ENCODE measurements around the gene DPH6. TPM values are rescaled to one million over a fixed set of nuclear protein-coding genes. Genes with fewer than 3 reads are reported as not detected.
"Not testable (repeated sequence)": the region's sequence is repeated elsewhere in the genome, so short reads cannot be mapped to it uniquely, and the experiment has no call there.

Gene DPH6
- total RNA-seq, 1 donor from 2014 or later, result 10.7 TPM

DNA sequence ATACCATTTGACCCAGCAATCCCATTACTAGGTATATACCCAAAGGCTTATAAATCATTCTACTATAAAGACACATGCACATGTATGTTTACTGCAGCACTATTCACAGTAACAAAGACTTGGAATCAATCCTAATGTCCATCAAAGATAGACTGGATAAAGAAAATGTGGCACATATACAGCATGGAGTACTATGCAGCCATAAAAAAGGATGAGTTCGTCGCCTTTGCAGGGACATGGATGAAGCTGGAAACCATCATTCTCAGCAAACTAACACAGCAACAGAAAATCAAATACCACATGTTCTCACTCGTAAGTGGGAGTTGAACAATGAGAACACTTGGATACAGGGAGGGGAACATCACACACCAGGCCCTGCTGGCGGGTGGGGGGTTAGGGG is 104.7 kb downstream of the DPH6 start:
- intact Hi-C loops (cut with micrococcal nuclease); DNase-seq (ENCODE audit: low spot score); H3K27ac Mint-ChIP-seq; H3K36me3 Mint-ChIP-seq (ENCODE audit: low read depth); H3K4me3 Mint-ChIP-seq; H3K27me3 Mint-ChIP-seq (ENCODE audit: insufficient read depth); H3K9me3 Mint-ChIP-seq; H3K4me1 Mint-ChIP-seq (ENCODE audit: low read depth): not testable (repeated sequence)

DNA sequence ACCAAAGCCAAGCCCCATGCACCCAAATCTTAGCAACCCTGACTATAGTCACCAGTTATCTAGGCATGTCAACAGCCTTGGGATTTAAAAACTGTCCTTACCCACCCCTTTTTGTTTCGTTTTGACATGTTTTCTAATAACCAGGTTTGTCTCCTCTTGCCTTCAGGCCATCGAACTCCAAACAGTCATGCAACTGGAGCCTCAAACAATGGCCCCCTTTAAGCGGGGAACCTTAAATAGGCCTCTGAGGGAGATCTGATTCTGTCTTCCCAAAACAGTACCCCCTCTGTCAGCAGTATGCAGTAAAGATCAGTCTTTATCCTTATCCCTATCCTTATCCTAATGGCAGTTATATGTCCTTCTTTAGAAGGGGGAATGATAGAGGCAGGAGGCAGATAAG is 105.7 kb downstream of the DPH6 start:
- H3K36me3 Mint-ChIP-seq (ENCODE audit: low read depth), result no peaks in the 10 kb centered on the region
- intact Hi-C loops (cut with micrococcal nuclease), result no loop called here
- no peak overlapping the region for H3K27ac Mint-ChIP-seq
- H3K4me1 Mint-ChIP-seq (ENCODE audit: low read depth), result no peaks in the 10 kb centered on the region
- no peak overlapping the region for H3K4me3 Mint-ChIP-seq
- DNase-seq (ENCODE audit: low spot score), result no peak
- no peaks in the 10 kb centered on the region for H3K27me3 Mint-ChIP-seq (ENCODE audit: insufficient read depth)
- H3K9me3 Mint-ChIP-seq, result peaks cover 4% of the 10 kb centered on the region

DNA sequence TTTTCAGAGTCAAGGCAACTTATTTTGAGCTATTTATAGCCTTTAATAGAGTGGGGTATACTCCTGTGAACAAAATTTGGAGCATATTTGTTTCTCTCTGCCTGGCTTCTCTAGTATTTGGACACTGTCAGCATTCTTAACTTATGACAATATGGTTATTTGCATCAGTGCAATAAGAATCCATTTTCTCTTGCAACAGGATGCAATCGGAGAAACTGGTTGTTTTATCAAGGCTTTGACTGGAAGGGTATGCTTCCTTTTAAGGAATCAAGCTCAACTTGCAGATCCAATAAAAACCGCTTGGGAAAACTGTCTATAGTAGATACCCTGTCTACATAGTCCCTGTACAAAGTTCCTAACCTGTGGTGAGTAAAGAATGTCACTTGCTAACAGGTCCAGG is 106.7 kb downstream of the DPH6 start:
- Mint-ChIP-seq H3K27me3 (ENCODE audit: insufficient read depth) (no peaks in the 10 kb centered on the region), H3K36me3 (ENCODE audit: low read depth) (no peaks in the 10 kb centered on the region), H3K4me3 (no peak overlapping the region), H3K4me1 (ENCODE audit: low read depth) (no peaks in the 10 kb centered on the region), H3K27ac (no peak overlapping the region), H3K9me3 (peaks cover 4% of the 10 kb centered on the region)
- no peak for DNase-seq (ENCODE audit: low spot score)
- intact Hi-C loops (cut with micrococcal nuclease), result no loop called here

DNA sequence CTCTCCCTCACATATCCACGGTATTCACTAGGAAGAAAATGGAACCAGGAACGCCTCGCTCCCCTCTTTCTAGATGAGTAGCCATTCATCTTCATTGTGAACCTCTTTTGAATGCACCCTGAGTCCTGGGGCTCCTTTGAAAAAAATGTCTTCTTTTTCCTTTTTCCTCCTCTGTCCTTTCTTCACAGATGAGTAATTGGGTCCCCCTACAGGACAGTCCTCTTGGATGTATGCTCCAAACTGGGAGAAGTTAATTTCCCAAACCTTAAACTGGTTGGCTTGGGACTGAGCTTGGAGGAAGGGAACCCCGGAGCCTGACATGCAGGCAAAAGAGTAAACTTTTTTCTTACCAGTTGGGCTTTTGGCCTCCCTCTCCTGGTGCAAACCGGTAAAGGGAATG is 108.8 kb downstream of the DPH6 start:
- Mint-ChIP-seq H3K27me3 (ENCODE audit: insufficient read depth) (no peaks in the 10 kb centered on the region), H3K4me3 (no peak overlapping the region), H3K27ac (no peak overlapping the region), H3K36me3 (ENCODE audit: low read depth) (no peaks in the 10 kb centered on the region), H3K4me1 (ENCODE audit: low read depth) (no peaks in the 10 kb centered on the region), H3K9me3 (peaks cover 4% of the 10 kb centered on the region)
- DNase-seq (ENCODE audit: low spot score), result no peak
- intact Hi-C loops (cut with micrococcal nuclease), result no loop called here

DNA sequence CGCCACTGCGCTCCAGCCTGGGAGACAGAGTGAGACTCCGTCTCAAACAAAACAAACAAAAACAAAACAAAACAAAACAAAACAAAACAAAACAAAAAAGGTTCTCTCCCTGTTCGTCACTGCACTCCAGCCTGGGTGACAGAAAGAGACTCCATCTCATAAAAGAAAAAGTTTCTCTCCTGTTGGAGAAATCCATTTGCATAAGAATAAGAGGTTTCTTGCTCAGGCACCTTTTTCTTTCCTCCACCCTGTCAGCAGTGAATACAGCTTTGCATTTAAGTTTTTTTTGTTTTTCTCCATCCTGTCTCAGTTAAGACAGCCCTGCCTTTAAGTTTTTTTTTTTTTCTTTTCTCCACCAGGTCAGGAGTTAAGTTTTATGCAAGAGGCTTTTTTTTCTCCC is 109.5 kb downstream of the DPH6 start:
- no peak for DNase-seq (ENCODE audit: low spot score)
- H3K36me3 Mint-ChIP-seq (ENCODE audit: low read depth), result no peaks in the 10 kb centered on the region
- H3K4me3 Mint-ChIP-seq, result no peak overlapping the region
- no peak overlapping the region for H3K27ac Mint-ChIP-seq
- intact Hi-C loops (cut with micrococcal nuclease), result no loop called here
- no peaks in the 10 kb centered on the region for H3K27me3 Mint-ChIP-seq (ENCODE audit: insufficient read depth)
- peaks cover 4% of the 10 kb centered on the region for H3K9me3 Mint-ChIP-seq
- no peaks in the 10 kb centered on the region for H3K4me1 Mint-ChIP-seq (ENCODE audit: low read depth)

DNA sequence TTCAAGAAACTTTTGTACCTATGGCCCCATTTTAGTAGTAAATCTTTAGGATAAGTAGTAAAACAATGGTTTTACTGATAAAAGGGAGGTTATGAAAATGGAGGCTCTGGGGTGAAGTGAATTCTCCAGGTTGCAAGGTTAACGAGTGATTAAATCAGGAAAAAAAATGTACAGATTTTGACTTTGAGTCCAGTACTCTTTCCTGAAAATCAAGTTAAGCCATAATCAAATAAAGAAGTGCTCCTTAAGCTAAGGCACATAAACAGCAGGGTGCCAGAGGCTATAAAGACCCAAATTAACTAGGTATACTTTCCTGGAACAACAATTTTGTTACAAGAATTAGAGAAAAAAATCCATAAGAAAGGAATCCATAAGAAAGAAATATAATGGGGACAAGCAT is 114.7 kb downstream of the DPH6 start:
- Mint-ChIP-seq H3K9me3 (no peaks in the 10 kb centered on the region), H3K27me3 (ENCODE audit: insufficient read depth) (no peaks in the 10 kb centered on the region), H3K36me3 (ENCODE audit: low read depth) (no peaks in the 10 kb centered on the region), H3K4me1 (ENCODE audit: low read depth) (no peaks in the 10 kb centered on the region), H3K27ac (no peak overlapping the region), H3K4me3 (no peak overlapping the region)
- intact Hi-C loops (cut with micrococcal nuclease), result no loop called here
- DNase-seq (ENCODE audit: low spot score), result no peak

DNA sequence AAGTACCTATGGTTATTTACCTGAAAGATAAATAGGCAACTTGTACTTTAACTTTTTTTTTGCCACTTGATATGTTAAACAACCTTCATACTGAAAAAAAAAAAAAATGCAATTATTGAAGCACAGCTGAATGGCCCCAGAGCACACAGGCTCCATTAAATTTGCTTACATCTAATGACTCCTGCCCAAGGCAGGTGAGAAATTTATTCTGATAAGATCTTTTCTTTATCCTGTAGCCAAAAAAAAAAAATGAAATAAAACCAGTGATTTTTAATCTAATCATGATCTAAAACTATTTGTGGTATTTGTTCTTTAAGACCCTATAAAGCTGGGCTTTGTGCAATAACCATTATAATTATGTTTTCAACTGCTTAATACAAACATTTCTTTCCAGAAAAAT is 115.7 kb downstream of the DPH6 start:
- intact Hi-C loops (cut with micrococcal nuclease), result no loop called here
- H3K27me3 Mint-ChIP-seq (ENCODE audit: insufficient read depth), result no peaks in the 10 kb centered on the region
- no peak for DNase-seq (ENCODE audit: low spot score)
- H3K9me3 Mint-ChIP-seq, result no peaks in the 10 kb centered on the region
- no peak overlapping the region for H3K27ac Mint-ChIP-seq
- no peaks in the 10 kb centered on the region for H3K4me1 Mint-ChIP-seq (ENCODE audit: low read depth)
- no peaks in the 10 kb centered on the region for H3K36me3 Mint-ChIP-seq (ENCODE audit: low read depth)
- H3K4me3 Mint-ChIP-seq, result no peak overlapping the region

DNA sequence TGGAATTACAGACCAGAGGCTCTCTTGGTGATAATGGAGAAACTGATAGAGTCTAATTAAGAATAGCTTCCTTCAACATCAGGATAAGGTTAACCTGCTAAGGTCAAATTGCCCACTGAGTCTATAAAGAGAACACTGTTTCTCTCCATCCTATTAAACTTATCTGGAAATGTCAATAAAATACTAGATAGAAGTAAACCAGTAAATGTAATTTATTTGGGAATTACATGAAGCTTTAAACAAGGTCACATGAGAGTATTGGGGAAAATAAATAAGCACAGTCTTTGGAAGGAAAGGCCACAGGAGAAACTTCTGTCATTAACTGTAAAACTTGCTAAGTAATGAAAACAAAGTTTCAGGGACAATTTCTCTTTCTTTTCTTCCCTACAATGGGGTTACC is 118.5 kb downstream of the DPH6 start:
- Mint-ChIP-seq H3K4me1 (ENCODE audit: low read depth) (no peaks in the 10 kb centered on the region), H3K36me3 (ENCODE audit: low read depth) (no peaks in the 10 kb centered on the region), H3K27ac (no peak overlapping the region), H3K27me3 (ENCODE audit: insufficient read depth) (no peaks in the 10 kb centered on the region), H3K9me3 (peaks cover 5% of the 10 kb centered on the region), H3K4me3 (no peak overlapping the region)
- intact Hi-C loops (cut with micrococcal nuclease), result loop anchor here (10.0 kb wide), 1 partner anchor 63 kb away; no protein-coding TSS in a partner anchor
- DNase-seq (ENCODE audit: low spot score), result no peak

DNA sequence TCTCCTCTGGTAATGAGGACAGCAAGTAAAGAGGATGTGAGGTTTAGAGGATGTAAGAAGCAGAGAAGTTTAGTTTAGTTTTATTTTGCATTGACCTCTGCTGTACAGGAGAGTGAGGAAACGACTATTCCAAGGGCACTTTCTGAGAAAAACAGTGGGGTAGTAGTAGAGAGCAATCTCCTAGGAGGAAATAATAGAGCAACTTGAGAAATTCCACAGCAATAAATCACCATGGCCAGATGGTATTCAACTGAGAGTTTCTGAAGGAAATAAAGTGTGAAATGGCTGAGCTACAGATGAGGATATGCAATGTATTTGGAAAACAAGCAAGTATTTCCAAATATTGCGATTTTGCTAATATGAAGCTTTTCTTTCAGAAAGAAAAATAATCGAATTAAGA is 118.9 kb downstream of the DPH6 start:
- Mint-ChIP-seq H3K27me3 (ENCODE audit: insufficient read depth) (no peaks in the 10 kb centered on the region), H3K36me3 (ENCODE audit: low read depth) (no peaks in the 10 kb centered on the region), H3K4me3 (no peak overlapping the region), H3K4me1 (ENCODE audit: low read depth) (no peaks in the 10 kb centered on the region), H3K9me3 (peaks cover 5% of the 10 kb centered on the region), H3K27ac (no peak overlapping the region)
- intact Hi-C loops (cut with micrococcal nuclease), result loop anchor here (10.0 kb wide), 1 partner anchor 62 kb away; no protein-coding TSS in a partner anchor
- DNase-seq (ENCODE audit: low spot score), result no peak

DNA sequence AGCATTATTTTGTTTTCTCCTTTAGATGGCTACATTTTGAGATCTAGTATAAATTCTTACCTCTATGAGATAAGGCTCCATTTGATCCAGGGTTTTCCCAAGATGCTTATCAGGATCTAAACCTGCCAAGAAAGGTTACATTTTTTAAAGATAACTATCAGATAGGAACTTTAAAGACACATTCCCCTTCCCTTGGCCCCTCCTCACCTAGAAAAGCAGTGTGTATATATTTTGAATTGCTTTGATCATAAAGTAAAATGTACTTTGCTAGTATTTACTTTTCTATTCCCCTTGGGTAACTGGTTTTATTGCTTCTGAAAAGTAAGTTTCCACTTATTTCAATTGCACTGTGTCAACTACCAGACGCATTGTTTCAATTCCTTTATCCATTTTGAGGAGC is 135.2 kb downstream of the DPH6 start:
- no peaks in the 10 kb centered on the region for H3K4me1 Mint-ChIP-seq (ENCODE audit: low read depth)
- no peak overlapping the region for H3K27ac Mint-ChIP-seq
- no peaks in the 10 kb centered on the region for H3K36me3 Mint-ChIP-seq (ENCODE audit: low read depth)
- H3K27me3 Mint-ChIP-seq (ENCODE audit: insufficient read depth), result no peaks in the 10 kb centered on the region
- intact Hi-C loops (cut with micrococcal nuclease), result no loop called here
- H3K4me3 Mint-ChIP-seq, result no peak overlapping the region
- H3K9me3 Mint-ChIP-seq, result no peaks in the 10 kb centered on the region
- no peak for DNase-seq (ENCODE audit: low spot score)

DNA sequence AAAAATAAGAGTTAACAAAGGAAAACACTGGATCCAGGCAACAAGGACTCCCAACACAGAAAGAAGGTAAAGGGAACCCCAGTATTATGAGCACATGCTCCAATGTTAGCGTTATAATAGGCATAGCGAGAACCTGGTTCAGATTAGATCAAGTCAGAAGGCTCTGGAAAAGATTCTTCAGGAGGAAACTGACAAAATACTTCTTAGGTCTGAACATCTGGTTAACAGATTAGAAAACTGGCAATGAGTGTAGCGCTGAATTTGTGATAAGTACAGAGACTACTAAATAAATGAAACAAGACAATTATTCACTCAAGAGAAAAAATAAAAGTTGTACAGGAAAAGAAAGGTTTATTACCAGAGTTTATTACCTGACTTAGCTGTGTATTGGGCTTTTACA is 146.1 kb downstream of the DPH6 start:
- H3K27ac Mint-ChIP-seq, result no peak overlapping the region
- H3K27me3 Mint-ChIP-seq (ENCODE audit: insufficient read depth), result no peaks in the 10 kb centered on the region
- H3K4me3 Mint-ChIP-seq, result no peak overlapping the region
- H3K4me1 Mint-ChIP-seq (ENCODE audit: low read depth), result no peaks in the 10 kb centered on the region
- DNase-seq (ENCODE audit: low spot score), result no peak
- intact Hi-C loops (cut with micrococcal nuclease), result no loop called here
- no peaks in the 10 kb centered on the region for H3K36me3 Mint-ChIP-seq (ENCODE audit: low read depth)
- no peaks in the 10 kb centered on the region for H3K9me3 Mint-ChIP-seq

DNA sequence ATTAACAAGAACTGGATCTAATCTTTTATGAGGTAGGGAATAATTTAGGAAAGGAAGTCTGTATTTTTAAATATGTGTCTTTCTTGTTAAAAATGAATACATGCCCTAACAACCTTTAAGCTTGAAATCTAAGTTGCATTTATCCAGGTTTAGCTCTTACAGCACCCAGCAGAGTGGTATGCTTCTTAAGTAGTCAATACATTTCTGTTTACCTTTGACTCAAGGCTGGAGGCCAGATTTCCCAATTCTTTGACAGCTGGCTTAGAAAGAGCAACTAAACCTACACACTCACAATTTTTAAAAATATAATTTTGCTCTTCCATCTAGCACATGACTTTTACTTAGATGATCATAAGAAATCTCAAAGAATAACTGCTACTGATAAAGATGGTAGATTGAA is 148.9 kb downstream of the DPH6 start:
- Mint-ChIP-seq H3K9me3 (no peaks in the 10 kb centered on the region), H3K36me3 (ENCODE audit: low read depth) (no peaks in the 10 kb centered on the region), H3K4me3 (no peak overlapping the region), H3K27me3 (ENCODE audit: insufficient read depth) (no peaks in the 10 kb centered on the region), H3K27ac (no peak overlapping the region), H3K4me1 (ENCODE audit: low read depth) (no peaks in the 10 kb centered on the region)
- intact Hi-C loops (cut with micrococcal nuclease), result no loop called here
- no peak for DNase-seq (ENCODE audit: low spot score)

DNA sequence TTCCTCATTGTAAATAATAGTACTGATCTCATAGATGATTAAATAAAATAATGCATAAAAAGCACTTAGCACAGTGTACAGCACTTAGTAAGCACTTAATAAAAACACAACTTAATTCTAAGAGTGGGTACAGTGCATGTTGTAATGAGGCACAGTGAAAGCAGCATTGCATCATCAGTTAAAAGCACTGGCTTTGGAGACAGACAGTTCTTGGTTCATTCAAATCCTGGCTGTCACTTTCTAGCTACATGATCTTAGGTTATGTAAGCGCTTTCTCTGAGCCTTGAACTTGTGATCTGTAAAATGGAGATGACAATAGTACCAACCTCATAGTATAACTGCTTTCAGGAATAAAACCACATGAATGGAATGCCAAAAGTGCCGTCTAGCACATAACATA is 151.5 kb downstream of the DPH6 start:
- Mint-ChIP-seq H3K4me3 (no peak overlapping the region), H3K27me3 (ENCODE audit: insufficient read depth) (no peaks in the 10 kb centered on the region), H3K27ac (no peak overlapping the region), H3K36me3 (ENCODE audit: low read depth) (no peaks in the 10 kb centered on the region), H3K9me3 (peaks cover 3% of the 10 kb centered on the region), H3K4me1 (ENCODE audit: low read depth) (no peaks in the 10 kb centered on the region)
- DNase-seq (ENCODE audit: low spot score), result no peak
- intact Hi-C loops (cut with micrococcal nuclease), result no loop called here

DNA sequence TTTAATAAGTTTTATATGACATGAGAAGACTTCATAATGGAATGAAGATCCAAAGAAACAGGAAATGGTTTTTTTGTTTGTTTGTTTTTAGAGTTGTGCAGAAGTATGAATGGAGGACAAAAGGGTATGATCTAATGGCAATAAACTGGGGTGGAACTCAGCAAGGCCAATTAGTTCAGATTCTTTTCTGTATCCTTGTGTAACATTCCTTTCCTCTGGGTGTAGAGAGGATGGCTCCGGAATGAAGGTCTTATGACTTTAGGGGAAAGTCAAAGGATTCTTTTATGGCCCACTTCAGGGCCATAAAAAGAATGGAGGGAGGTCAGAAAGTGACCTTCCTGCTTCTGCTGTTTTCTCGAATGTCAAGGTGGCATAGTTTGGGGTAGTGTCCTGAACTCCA is 152.6 kb downstream of the DPH6 start:
- Mint-ChIP-seq H3K4me3 (no peak overlapping the region), H3K27me3 (ENCODE audit: insufficient read depth) (no peaks in the 10 kb centered on the region), H3K9me3 (peaks cover 3% of the 10 kb centered on the region), H3K4me1 (ENCODE audit: low read depth) (no peaks in the 10 kb centered on the region), H3K27ac (no peak overlapping the region), H3K36me3 (ENCODE audit: low read depth) (no peaks in the 10 kb centered on the region)
- no peak for DNase-seq (ENCODE audit: low spot score)
- intact Hi-C loops (cut with micrococcal nuclease), result no loop called here

Measured in activated T-helper 1 cell treated with anti-CD3 and anti-CD28 coated beads, Interleukin-12 subunit alpha, Interleukin-12 subunit beta, Interleukin-2, Interleukin-4 antibody, amounts not matched to agents 30 ng/mL and 10 ng/mL and 1 ng/mL, durations not matched to agents 14 hours and 24 hours and 36 hours (primary cell).